HepG2 (cell line): Measurements from ENCODE around the gene TGFBR1. TPM values are rescaled to one million over a fixed set of nuclear protein-coding genes. Genes with fewer than 3 reads are reported as not detected.

Experiments
- ATAC-seq: fragments of 200-7000 bp; cut with Tn5 transposase; 3 replicates; pipeline ENCODE4 v1.9.1; 2020; ENCODE audit warnings: mild to moderate bottlenecking, moderate library complexity
- BruUV-seq: library from RNA; stranded (reverse); fragments of 400-500 nt; replicated peaks from 2 replicates; lab custom pipeline; 2021; lab: Mats Ljungman, UMichigan
- CTCF ChIA-PET: fragments of 300-600 bp; formaldehyde crosslinking; extraction: SDS; loops from one replicate; lab custom pipeline; 2021; ENCODE audit warnings: low total read pairs, inconsistent platforms, low intra/inter-chr PET ratio; lab: Yijun Ruan, JAX
- POLR2A ChIA-PET: fragments of 350-600 bp; sonication (Branson Sonifier 250); formaldehyde crosslinking; loops from one replicate; lab custom pipeline; 2020; ENCODE audit warnings: antibody characterized with exemption, inconsistent platforms; lab: Yijun Ruan, JAX
- DNase-seq: peaks from one replicate; pipeline ENCODE4 v3.0.0-alpha.2; 2015; ENCODE audit warnings: low spot score
- FAIRE-seq: peaks from 3 replicates; lab custom pipeline; 2011; peaks lifted over from hg19 to GRCh38; lab: Jason Lieb, UNC
- H2AFZ ChIP-seq: one replicate; pipeline ENCODE4 v1.6.1; 2011; ENCODE audit warnings: low read length, inconsistent platforms
- H3K27ac ChIP-seq: fragments of 300-600 bp; 3 replicates; pipeline ENCODE4 v1.8.0; 2011; ENCODE audit warnings: mixed run types, mild to moderate bottlenecking, mixed read lengths, low read length, inconsistent platforms; ENCODE audit not compliant: insufficient read depth; ENCODE audit errors: extremely low read length
- H3K27me3 ChIP-seq, 2 experiments: fragments of 200-600 bp in 1 of 2; 2 replicates in 1 of 2; 3 replicates in 1 of 2; pipeline versions ENCODE4 v1.6.0 to v1.8.0; 2011; ENCODE audit warnings: low read length in 2 of 2, mild to moderate bottlenecking in 2 of 2, moderate library complexity in 2 of 2, inconsistent platforms in 1 of 2; ENCODE audit not compliant: insufficient read depth in 2 of 2, control insufficient read depth in 1 of 2
- H3K36me3 ChIP-seq, 2 experiments: fragments of 200-600 bp in 1 of 2; replicated peaks in 1 of 2; 2 replicates in 1 of 2; 3 replicates in 1 of 2; pipeline versions ENCODE4 v1.5.1 to v1.8.0; 2011; ENCODE audit warnings: low read length in 2 of 2, inconsistent platforms in 1 of 2; ENCODE audit not compliant: insufficient read depth in 2 of 2, control insufficient read depth in 1 of 2
- H3K4me1 ChIP-seq: 2 replicates; pipeline ENCODE4 v1.5.1; 2012; ENCODE audit warnings: low read length, inconsistent platforms; ENCODE audit not compliant: insufficient read depth
- H3K4me2 ChIP-seq: 2 replicates; pipeline ENCODE4 v1.6.0; 2011; ENCODE audit warnings: low read depth, low read length, inconsistent platforms
- H3K4me3 ChIP-seq, 3 experiments: fragments of 200-600 bp in 1 of 3; sonication (generic), shearing (Covaris generic) in 1 of 3; replicated peaks in 1 of 3; 2 replicates each; pipeline ENCODE4 v1.5.1; 2011 to 2016; ENCODE audit warnings: low read length in 3 of 3, inconsistent platforms in 2 of 3, low read depth in 2 of 3, mild to moderate bottlenecking in 2 of 3, control low read depth in 1 of 3, mixed read lengths in 1 of 3; ENCODE audit not compliant: insufficient read depth in 1 of 3
- H3K79me2 ChIP-seq: one replicate; pipeline ENCODE4 v1.6.1; 2011; ENCODE audit warnings: low read length, inconsistent platforms; ENCODE audit not compliant: insufficient read depth
- H3K9ac ChIP-seq: 2 replicates; pipeline ENCODE4 v1.6.0; 2011; ENCODE audit warnings: mild to moderate bottlenecking, low read depth, low read length, inconsistent platforms; ENCODE audit not compliant: insufficient read depth
- H3K9me3 ChIP-seq: 2 replicates; pipeline ENCODE4 v1.5.1; 2012; ENCODE audit warnings: mild to moderate bottlenecking, low read length
- H4K20me1 ChIP-seq: 2 replicates; pipeline ENCODE4 v1.6.0; 2011; ENCODE audit warnings: inconsistent platforms, mild to moderate bottlenecking, low read length, moderate library complexity; ENCODE audit not compliant: insufficient read depth
- DR1 ChIP-seq: sonication (generic); formaldehyde crosslinking; IDR thresholded peaks from 2 replicates; pipeline ENCODE4 v1.8.0; 2021; ENCODE audit warnings: mild to moderate bottlenecking, missing genetic modification reagents, inconsistent platforms
- FOXA3 ChIP-seq: IDR thresholded peaks from 2 replicates; pipeline ENCODE4 v1.6.1; 2016; ENCODE audit warnings: missing genetic modification reagents, missing compliant biosample characterization
- FOXK1 ChIP-seq: sonication (generic); formaldehyde crosslinking; IDR thresholded peaks from 2 replicates; pipeline ENCODE4 v1.4.0; 2020; ENCODE audit warnings: low read depth, missing genetic modification reagents, borderline replicate concordance
- JARID2 ChIP-seq: sonication (generic); formaldehyde crosslinking; IDR thresholded peaks from 2 replicates; pipeline ENCODE4 v1.8.1; 2023; ENCODE audit warnings: missing genetic modification reagents, inconsistent platforms; ENCODE audit not compliant: insufficient replicate concordance
- KAT2B ChIP-seq: fragments of 150-350 bp; IDR thresholded peaks from 2 replicates; pipeline ENCODE4 v1.6.1; 2014; ENCODE audit warnings: low read depth, low read length, borderline replicate concordance
- KLF11 ChIP-seq: IDR thresholded peaks from 2 replicates; pipeline ENCODE4 v1.6.1; 2016; ENCODE audit warnings: missing compliant biosample characterization
- PTBP1 ChIP-seq: fragments of 200-400 bp; formaldehyde crosslinking; IDR thresholded peaks from 2 replicates; pipeline ENCODE4 v1.6.1; 2018; ENCODE audit warnings: low read length, low read depth; ENCODE audit not compliant: poor library complexity, severe bottlenecking
- SMC3 ChIP-seq: IDR thresholded peaks from 2 replicates; pipeline ENCODE4 v1.6.1; 2011; ENCODE audit warnings: low read length, improper control_type of control experiment
- ZBTB38 ChIP-seq: sonication (generic); formaldehyde crosslinking; IDR thresholded peaks from 2 replicates; pipeline ENCODE4 v1.5.1; 2020; ENCODE audit warnings: mild to moderate bottlenecking, missing genetic modification reagents
- ZFP82 ChIP-seq: sonication (generic); formaldehyde crosslinking; IDR thresholded peaks from 2 replicates; pipeline ENCODE4 v1.5.1; 2020; ENCODE audit warnings: mild to moderate bottlenecking, missing genetic modification reagents, borderline replicate concordance
- ZNF10 ChIP-seq: sonication (generic); formaldehyde crosslinking; IDR thresholded peaks from 2 replicates; pipeline ENCODE4 v1.4.0; 2020; ENCODE audit warnings: mild to moderate bottlenecking, low read depth, missing genetic modification reagents, borderline replicate concordance
- ZNF17 ChIP-seq: sonication (generic); formaldehyde crosslinking; IDR thresholded peaks from 2 replicates; pipeline ENCODE4 v1.5.0; 2020; ENCODE audit warnings: mild to moderate bottlenecking, missing genetic modification reagents
- ZNF232 ChIP-seq: sonication (generic); formaldehyde crosslinking; IDR thresholded peaks from 2 replicates; pipeline ENCODE4 v1.4.0; 2020; ENCODE audit warnings: missing genetic modification reagents, borderline replicate concordance
- ZNF432 ChIP-seq: sonication (generic); formaldehyde crosslinking; IDR thresholded peaks from 2 replicates; pipeline ENCODE4 v1.5.0; 2020; ENCODE audit warnings: missing genetic modification reagents, mild to moderate bottlenecking, borderline replicate concordance
- ZNF44 ChIP-seq: sonication (generic); formaldehyde crosslinking; IDR thresholded peaks from 2 replicates; pipeline ENCODE4 v1.5.1; 2020; ENCODE audit warnings: mild to moderate bottlenecking, missing genetic modification reagents
- ZSCAN21 ChIP-seq: sonication (generic); formaldehyde crosslinking; IDR thresholded peaks from 2 replicates; pipeline ENCODE4 v1.8.0; 2022; ENCODE audit warnings: mild to moderate bottlenecking, missing genetic modification reagents, moderate library complexity, borderline replicate concordance
- WGBS: methylation state at CpG from one replicate; pipeline ENCODE4 v1.1.6; 2017; ENCODE audit warnings: low lambda C conversion rate; 5-methylcytosine and 5-hydroxymethylcytosine counted together
- in situ Hi-C: cut with HindIII; loops from 2 replicates; pipeline ENCODE4 v1.10.0; 2017; ENCODE audit warnings: low pct_unique_long_range_greater_than_20kb; ENCODE audit not compliant: extremely low pct_ligation_motif_present
- intact Hi-C: fragments of 100-400 bp; cut with micrococcal nuclease; formaldehyde crosslinking; loops from one replicate; pipeline ENCODE4 v1.10.0; 2022; ENCODE audit not compliant: unreplicated experiment
- polyA plus RNA-seq, 8 experiments: library from polyadenylated mRNA; depleted of rRNA in 3 of 8; stranded (reverse) in 7 of 8; unstranded in 1 of 8; fragments of >200 nt; fragmentation: Illumina TruSeq in 4 of 8; extraction: Trizol in 4 of 8; gene quantifications; 2 replicates each; pipeline versions ENCODE4 v1.2.1 to v1.2.3, GENCODE V29; 2011 to 2016; ENCODE audit warnings: low read depth in 4 of 8, missing spikeins in 1 of 8, mixed read lengths in 1 of 8; ENCODE audit not compliant: insufficient read depth in 1 of 8
- total RNA-seq, 5 experiments: library from RNA; depleted of rRNA; stranded (reverse); fragments of >200 nt; fragmentation: Illumina TruSeq; extraction: Trizol; gene quantifications; 2 replicates each; pipeline ENCODE4 v1.2.3, GENCODE V29; 2016; ENCODE audit warnings: low read depth in 1 of 5
- TF ChIP-seq, protein P1 (sequence below): sonication (generic); formaldehyde crosslinking; IDR thresholded peaks from 2 replicates; pipeline ENCODE4 v1.4.0; 2020; ENCODE audit warnings: mild to moderate bottlenecking, missing genetic modification reagents, borderline replicate concordance
- TF ChIP-seq, protein P2 (sequence below): sonication (generic); formaldehyde crosslinking; IDR thresholded peaks from 2 replicates; pipeline ENCODE4 v1.5.0; 2020; ENCODE audit warnings: mild to moderate bottlenecking, missing genetic modification reagents

The TGFBR1 gene
- total and polyA plus RNA-seq, 2 of the 13 experiments (the other 11 are each of a cell fraction or from before 2014, with no cell fraction given): 16.8 to 23.9 TPM

DNA sequence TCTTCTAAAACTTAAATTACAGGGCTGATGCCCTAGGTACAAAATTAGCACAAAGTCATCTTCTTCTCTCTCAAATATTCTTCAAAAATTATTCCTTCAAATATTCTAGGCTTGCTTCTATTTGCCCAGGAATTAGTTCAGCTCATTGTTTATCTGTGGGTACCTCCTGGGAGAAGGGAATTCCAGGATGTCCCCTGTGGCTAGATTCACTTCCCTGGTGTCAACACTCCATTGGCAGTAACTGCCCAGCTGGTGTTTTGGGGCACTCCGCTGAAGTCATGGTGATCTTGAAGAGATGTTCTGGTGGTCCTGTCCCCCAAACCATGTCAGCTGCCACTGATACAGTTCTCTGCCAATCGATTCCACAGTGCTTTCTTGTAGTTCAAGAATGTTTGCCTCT is 26.2 kb upstream of the TGFBR1 start:
- intact Hi-C loops (no loop called here), in situ Hi-C loops (no loop called here)
- no peak for TF ChIP-seq ZNF17 (CRISPR knock-in tag)
- TF ChIP-seq KLF11 (CRISPR knock-in tag): no peak
- no peak for TF ChIP-seq FOXK1 (CRISPR knock-in tag)
- no peak for TF ChIP-seq ZBTB38 (CRISPR knock-in tag)
- no peak for TF ChIP-seq PTBP1
- no peak for TF ChIP-seq ZNF10
- TF ChIP-seq JARID2 (CRISPR knock-in tag): no peak
- TF ChIP-seq, protein P1, sequence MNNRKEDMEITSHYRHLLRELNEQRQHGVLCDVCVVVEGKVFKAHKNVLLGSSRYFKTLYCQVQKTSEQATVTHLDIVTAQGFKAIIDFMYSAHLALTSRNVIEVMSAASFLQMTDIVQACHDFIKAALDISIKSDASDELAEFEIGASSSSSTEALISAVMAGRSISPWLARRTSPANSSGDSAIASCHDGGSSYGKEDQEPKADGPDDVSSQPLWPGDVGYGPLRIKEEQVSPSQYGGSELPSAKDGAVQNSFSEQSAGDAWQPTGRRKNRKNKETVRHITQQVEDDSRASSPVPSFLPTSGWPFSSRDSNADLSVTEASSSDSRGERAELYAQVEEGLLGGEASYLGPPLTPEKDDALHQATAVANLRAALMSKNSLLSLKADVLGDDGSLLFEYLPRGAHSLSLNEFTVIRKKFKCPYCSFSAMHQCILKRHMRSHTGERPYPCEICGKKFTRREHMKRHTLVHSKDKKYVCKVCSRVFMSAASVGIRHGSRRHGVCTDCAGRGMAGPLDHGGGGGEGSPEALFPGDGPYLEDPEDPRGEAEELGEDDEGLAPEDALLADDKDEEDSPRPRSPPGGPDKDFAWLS (CRISPR knock-in tag): no peak
- TF ChIP-seq DR1 (CRISPR knock-in tag): no peak
- TF ChIP-seq ZNF44: no peak
- no peak for TF ChIP-seq FOXA3 (CRISPR knock-in tag)
- TF ChIP-seq ZSCAN21: no peak
- TF ChIP-seq ZFP82 (CRISPR knock-in tag): no peak
- no peak for TF ChIP-seq ZNF232 (CRISPR knock-in tag)
- TF ChIP-seq ZNF432 (CRISPR knock-in tag): no peak
- no peak for TF ChIP-seq SMC3
- TF ChIP-seq KAT2B: no peak
- TF ChIP-seq, protein P2, sequence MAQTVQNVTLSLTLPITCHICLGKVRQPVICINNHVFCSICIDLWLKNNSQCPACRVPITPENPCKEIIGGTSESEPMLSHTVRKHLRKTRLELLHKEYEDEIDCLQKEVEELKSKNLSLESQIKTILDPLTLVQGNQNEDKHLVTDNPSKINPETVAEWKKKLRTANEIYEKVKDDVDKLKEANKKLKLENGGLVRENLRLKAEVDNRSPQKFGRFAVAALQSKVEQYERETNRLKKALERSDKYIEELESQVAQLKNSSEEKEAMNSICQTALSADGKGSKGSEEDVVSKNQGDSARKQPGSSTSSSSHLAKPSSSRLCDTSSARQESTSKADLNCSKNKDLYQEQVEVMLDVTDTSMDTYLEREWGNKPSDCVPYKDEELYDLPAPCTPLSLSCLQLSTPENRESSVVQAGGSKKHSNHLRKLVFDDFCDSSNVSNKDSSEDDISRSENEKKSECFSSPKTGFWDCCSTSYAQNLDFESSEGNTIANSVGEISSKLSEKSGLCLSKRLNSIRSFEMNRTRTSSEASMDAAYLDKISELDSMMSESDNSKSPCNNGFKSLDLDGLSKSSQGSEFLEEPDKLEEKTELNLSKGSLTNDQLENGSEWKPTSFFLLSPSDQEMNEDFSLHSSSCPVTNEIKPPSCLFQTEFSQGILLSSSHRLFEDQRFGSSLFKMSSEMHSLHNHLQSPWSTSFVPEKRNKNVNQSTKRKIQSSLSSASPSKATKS: no peak
- no peak overlapping the region for H2AFZ ChIP-seq
- no peaks in the 10 kb centered on the region for H3K4me1 ChIP-seq
- WGBS: 0% methylated on average over 1 of the region's 2 CpGs
- FAIRE-seq (no peak), ATAC-seq (no peak), DNase-seq (no peak)
- ChIA-PET CTCF (no interaction called here), POLR2A (no interaction called here)
- BruUV-seq: no TSS peak
- H3K9me3 ChIP-seq: no peaks in the 10 kb centered on the region
- no peaks in the 10 kb centered on the region for H4K20me1 ChIP-seq
- no peak overlapping the region for H3K4me2 ChIP-seq
- no peak overlapping the region for H3K9ac ChIP-seq
- no peaks in the 10 kb centered on the region for H3K36me3 ChIP-seq
- H3K79me2 ChIP-seq: no peaks in the 10 kb centered on the region
- H3K27me3 ChIP-seq: peaks cover 2 to 12% of the 10 kb centered on the region in 2 experiments; a peak in 2 of 5 replicates
- H3K4me3 ChIP-seq: no peak overlapping the region
- no peak overlapping the region for H3K27ac ChIP-seq
